HepG2 (cell line): ENCODE results near the gene SNX22. TPM values are rescaled to one million over a fixed set of nuclear protein-coding genes. Genes with fewer than 3 reads are reported as not detected.
A peak's percentile ranks its signal among the peaks of the same experiment; 100 is the strongest.

Experiments
- CREB3 ChIP-seq: sonication (generic); formaldehyde crosslinking; IDR thresholded peaks from 2 replicates; pipeline ENCODE4 v1.5.0; 2020; ENCODE audit warnings: missing genetic modification reagents
- EZH2 ChIP-seq: conservative IDR thresholded peaks from 2 replicates; pipeline ENCODE4 v1.6.1; 2012; ENCODE audit warnings: mild to moderate bottlenecking, low read depth, low read length, moderate library complexity
- FLYWCH1 ChIP-seq: sonication (generic); formaldehyde crosslinking; IDR thresholded peaks from 2 replicates; pipeline ENCODE4 v1.8.1; 2023; ENCODE audit warnings: mild to moderate bottlenecking, missing genetic modification reagents
- HDAC2 ChIP-seq: sonication (generic); formaldehyde crosslinking; IDR thresholded peaks from 2 replicates; pipeline ENCODE4 v1.4.0; 2020; ENCODE audit warnings: missing genetic modification reagents
- MBNL3 ChIP-seq: fragments of 250-450 bp; sonication (Bioruptor Pico); conservative IDR thresholded peaks from 2 replicates; pipeline ENCODE4 v1.8.0; 2022; ENCODE audit warnings: mild to moderate bottlenecking, inconsistent platforms
- RAD21 ChIP-seq: fragments of 450-650 bp; formaldehyde crosslinking; IDR thresholded peaks from 2 replicates; pipeline ENCODE4 v1.5.0; 2020; ENCODE audit warnings: mild to moderate bottlenecking
- REL ChIP-seq: sonication (generic); formaldehyde crosslinking; conservative IDR thresholded peaks from 2 replicates; pipeline ENCODE4 v1.8.0; 2022; ENCODE audit warnings: mild to moderate bottlenecking, missing genetic modification reagents, moderate library complexity
- SMC3 ChIP-seq: IDR thresholded peaks from 2 replicates; pipeline ENCODE4 v1.6.1; 2011; ENCODE audit warnings: low read length, improper control_type of control experiment
- ZBTB40 ChIP-seq, 2 experiments: fragments of 450-650 bp in 1 of 2; sonication (generic) in 1 of 2; formaldehyde crosslinking in 1 of 2; IDR thresholded peaks; 2 replicates each; pipeline versions ENCODE4 v1.6.1 to v1.8.0; 2016 to 2022; ENCODE audit warnings: antibody characterized with exemption in 1 of 2, mild to moderate bottlenecking in 1 of 2, missing genetic modification reagents in 1 of 2
- ZFP90 ChIP-seq: sonication (generic); formaldehyde crosslinking; IDR thresholded peaks from 2 replicates; pipeline ENCODE4 v1.8.0; 2022; ENCODE audit warnings: missing genetic modification reagents, mild to moderate bottlenecking, inconsistent platforms, borderline replicate concordance
- ZNF432 ChIP-seq: sonication (generic); formaldehyde crosslinking; IDR thresholded peaks from 2 replicates; pipeline ENCODE4 v1.5.0; 2020; ENCODE audit warnings: missing genetic modification reagents, mild to moderate bottlenecking, borderline replicate concordance
- ZNF441 ChIP-seq: sonication (generic); formaldehyde crosslinking; IDR thresholded peaks from 2 replicates; pipeline ENCODE4 v1.7.0; 2021; ENCODE audit warnings: missing genetic modification reagents, borderline replicate concordance
- ZNF549 ChIP-seq: sonication (generic); formaldehyde crosslinking; IDR thresholded peaks from 2 replicates; pipeline ENCODE4 v1.5.0; 2020; ENCODE audit warnings: missing genetic modification reagents
- ZNF572 ChIP-seq: sonication (generic); formaldehyde crosslinking; IDR thresholded peaks from 2 replicates; pipeline ENCODE4 v1.5.1; 2020; ENCODE audit warnings: mild to moderate bottlenecking, missing genetic modification reagents
- ZNF766 ChIP-seq: sonication (generic); formaldehyde crosslinking; IDR thresholded peaks from 2 replicates; pipeline ENCODE4 v1.5.0; 2020; ENCODE audit warnings: missing genetic modification reagents, borderline replicate concordance
- ZSCAN21 ChIP-seq: sonication (generic); formaldehyde crosslinking; IDR thresholded peaks from 2 replicates; pipeline ENCODE4 v1.8.0; 2022; ENCODE audit warnings: mild to moderate bottlenecking, missing genetic modification reagents, moderate library complexity, borderline replicate concordance
- ZSCAN31 ChIP-seq: sonication (generic); formaldehyde crosslinking; IDR thresholded peaks from 2 replicates; pipeline ENCODE4 v1.5.0; 2020; ENCODE audit warnings: low read depth, mild to moderate bottlenecking, missing genetic modification reagents
- polyA plus RNA-seq, 8 experiments: library from polyadenylated mRNA; depleted of rRNA in 3 of 8; stranded (reverse) in 7 of 8; unstranded in 1 of 8; fragments of >200 nt; fragmentation: Illumina TruSeq in 4 of 8; extraction: Trizol in 4 of 8; gene quantifications; 2 replicates each; pipeline versions ENCODE4 v1.2.1 to v1.2.3, GENCODE V29; 2011 to 2016; ENCODE audit warnings: low read depth in 4 of 8, missing spikeins in 1 of 8, mixed read lengths in 1 of 8; ENCODE audit not compliant: insufficient read depth in 1 of 8
- total RNA-seq, 5 experiments: library from RNA; depleted of rRNA; stranded (reverse); fragments of >200 nt; fragmentation: Illumina TruSeq; extraction: Trizol; gene quantifications; 2 replicates each; pipeline ENCODE4 v1.2.3, GENCODE V29; 2016; ENCODE audit warnings: low read depth in 1 of 5

Gene SNX22
- total and polyA plus RNA-seq, 2 of the 13 experiments (the other 11 are each of a cell fraction or from before 2014, with no cell fraction given): 2.3 to 5.5 TPM

- TF ChIP-seq ZSCAN21 (peak; percentile 15; the same call in 1 of the 2 replicates), CREB3 (no peak), ZNF432 (CRISPR knock-in tag) (no peak), REL (CRISPR knock-in tag) (no peak), ZNF549 (CRISPR knock-in tag) (no peak), EZH2 (no peak), FLYWCH1 (no peak), ZSCAN31 (CRISPR knock-in tag) (peak; percentile 83), HDAC2 (0 out of 2 replicates have a peak, but pooled peaks have one; percentile 14), ZNF766 (CRISPR knock-in tag) (no peak), RAD21 (CRISPR knock-in tag) (peak; percentile 88), ZNF441 (no peak), MBNL3 (no peak), ZFP90 (CRISPR knock-in tag) (no peak; the same call in 1 of the 2 replicates), ZBTB40 (IDR thresholded peaks at IDR 0.05) (no peak), ZBTB40 (CRISPR knock-in tag; IDR thresholded peaks at IDR 0.05) (peak; percentile 32; the same call in 1 of the 2 replicates), SMC3 (no peak; the same call in 1 of the 2 replicates), ZNF572 (0 out of 2 replicates have a peak, but pooled peaks have one; percentile 64)
Measured at GRCh38 chr15:64153480-64154367, 2.2 kb downstream of the SNX22 start (continued).
